Measurements from ENCODE around the gene CSMD2.

CSMD2 gene

GRCh38 chr1:33726274-33726804 lies 438.7 kb downstream of the CSMD2 start:
- DNase-seq: no peak

GRCh38 chr1:33725556-33726160 lies 439.4 kb downstream of the CSMD2 start:
- Histone ChIP-seq H3K56ac (ENCODE audit: low read length) (no peak overlapping the region), H2BK120ac (ENCODE audit: low read depth, low read length) (no peak overlapping the region), H3K23ac (ENCODE audit: low read length) (no peak overlapping the region), H4K5ac (ENCODE audit: low read length) (no peak overlapping the region), H2AK5ac (ENCODE audit: low read length) (no peak overlapping the region), H2BK5ac (ENCODE audit: low read length) (no peak overlapping the region), H2BK15ac (replicated peaks; ENCODE audit: low read depth) (no peak overlapping the region), H3K9ac (ENCODE audit: low read length) (no peak overlapping the region), H3K18ac (ENCODE audit: low read length) (no peak overlapping the region), H3K4me3 (ENCODE audit: low read length) (no peak overlapping the region), H3K4me1 (ENCODE audit: control insufficient read depth, low read depth, low read length) (no peaks in the 10 kb centered on the region), H3K27ac (ENCODE audit: low read depth, low read length) (no peak overlapping the region), H3K4me2 (ENCODE audit: low read length) (no peak overlapping the region), H3K79me1 (ENCODE audit: low read length) (no peaks in the 10 kb centered on the region), H4K8ac (ENCODE audit: low read depth, low read length) (no peak overlapping the region), H3K79me2 (ENCODE audit: control insufficient read depth, insufficient read depth, low read length) (no peaks in the 10 kb centered on the region), H3K36me3 (ENCODE audit: control insufficient read depth, insufficient read depth, low read length) (peaks cover 3% of the 10 kb centered on the region), H3K4ac (ENCODE audit: low read depth, low read length) (no peak overlapping the region), H3K27me3 (ENCODE audit: insufficient read depth, low read length, poor library complexity) (no peaks in the 10 kb centered on the region)
- DNase-seq: no peak
- no CpG with 5 or more reads among the region's 4 CpGs for WGBS (ENCODE audit: extremely low coverage, insufficient coverage, low lambda C conversion rate)

More at GRCh38 chr1:33726274-33726804, 438.7 kb downstream of the CSMD2 start:
- Histone ChIP-seq H3K9ac (ENCODE audit: low read length) (no peak overlapping the region), H3K4me1 (ENCODE audit: control insufficient read depth, low read depth, low read length) (no peaks in the 10 kb centered on the region), H3K79me2 (ENCODE audit: control insufficient read depth, insufficient read depth, low read length) (no peaks in the 10 kb centered on the region), H3K27ac (ENCODE audit: low read depth, low read length) (no peak overlapping the region), H4K5ac (ENCODE audit: low read length) (no peak overlapping the region), H2BK5ac (ENCODE audit: low read length) (no peak overlapping the region), H3K36me3 (ENCODE audit: control insufficient read depth, insufficient read depth, low read length) (peaks cover 3% of the 10 kb centered on the region), H3K27me3 (ENCODE audit: insufficient read depth, low read length, poor library complexity) (no peaks in the 10 kb centered on the region), H2BK120ac (ENCODE audit: low read depth, low read length) (no peak overlapping the region), H2BK15ac (replicated peaks; ENCODE audit: low read depth) (no peak overlapping the region), H2AK5ac (ENCODE audit: low read length) (no peak overlapping the region), H4K8ac (ENCODE audit: low read depth, low read length) (no peak overlapping the region), H3K79me1 (ENCODE audit: low read length) (no peaks in the 10 kb centered on the region), H3K4me2 (ENCODE audit: low read length) (no peak overlapping the region), H3K56ac (ENCODE audit: low read length) (no peak overlapping the region), H3K18ac (ENCODE audit: low read length) (no peak overlapping the region), H3K4ac (ENCODE audit: low read depth, low read length) (no peak overlapping the region), H3K4me3 (ENCODE audit: low read length) (no peak overlapping the region), H3K23ac (ENCODE audit: low read length) (no peak overlapping the region)
- WGBS (ENCODE audit: extremely low coverage, insufficient coverage, low lambda C conversion rate): no CpG with 5 or more reads among the region's 6 CpGs

DNA sequence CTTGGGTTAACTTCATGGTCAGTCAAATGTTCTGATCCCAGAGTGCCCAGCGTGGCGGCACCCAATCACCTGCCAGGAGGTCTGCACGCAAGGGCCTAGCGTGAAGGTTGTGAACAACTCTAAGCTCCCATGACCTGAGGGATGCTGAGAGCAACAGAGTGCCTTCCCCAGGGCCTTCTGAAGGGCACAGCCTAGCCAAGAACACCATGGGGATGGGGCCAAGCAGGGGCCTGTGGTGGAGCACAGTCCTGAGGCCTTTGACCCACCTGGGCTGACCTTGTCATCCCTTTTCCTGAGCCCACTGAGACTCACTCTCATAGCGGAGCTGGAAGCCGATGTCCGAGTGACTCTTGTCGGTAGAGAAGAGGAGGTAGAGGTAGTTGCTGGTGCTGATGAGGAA lies 440.0 kb downstream of the CSMD2 start:
- Histone ChIP-seq H3K79me1 (ENCODE audit: low read length) (no peaks in the 10 kb centered on the region), H3K23ac (ENCODE audit: low read length) (no peak overlapping the region), H4K5ac (ENCODE audit: low read length) (no peak overlapping the region), H4K8ac (ENCODE audit: low read depth, low read length) (no peak overlapping the region), H3K4me2 (ENCODE audit: low read length) (no peak overlapping the region), H3K56ac (ENCODE audit: low read length) (no peak overlapping the region), H3K4ac (ENCODE audit: low read depth, low read length) (no peak overlapping the region), H3K36me3 (ENCODE audit: control insufficient read depth, insufficient read depth, low read length) (peaks cover 3% of the 10 kb centered on the region), H3K4me1 (ENCODE audit: control insufficient read depth, low read depth, low read length) (no peaks in the 10 kb centered on the region), H2BK5ac (ENCODE audit: low read length) (no peak overlapping the region), H3K27me3 (ENCODE audit: insufficient read depth, low read length, poor library complexity) (no peaks in the 10 kb centered on the region), H2AK5ac (ENCODE audit: low read length) (no peak overlapping the region), H3K27ac (ENCODE audit: low read depth, low read length) (no peak overlapping the region), H3K18ac (ENCODE audit: low read length) (no peak overlapping the region), H2BK15ac (replicated peaks; ENCODE audit: low read depth) (no peak overlapping the region), H3K4me3 (ENCODE audit: low read length) (no peak overlapping the region), H3K9ac (ENCODE audit: low read length) (no peak overlapping the region), H2BK120ac (ENCODE audit: low read depth, low read length) (no peak overlapping the region), H3K79me2 (ENCODE audit: control insufficient read depth, insufficient read depth, low read length) (no peaks in the 10 kb centered on the region)
- no CpG with 5 or more reads among the region's 8 CpGs for WGBS (ENCODE audit: extremely low coverage, insufficient coverage, low lambda C conversion rate)
- no peak for DNase-seq

DNA sequence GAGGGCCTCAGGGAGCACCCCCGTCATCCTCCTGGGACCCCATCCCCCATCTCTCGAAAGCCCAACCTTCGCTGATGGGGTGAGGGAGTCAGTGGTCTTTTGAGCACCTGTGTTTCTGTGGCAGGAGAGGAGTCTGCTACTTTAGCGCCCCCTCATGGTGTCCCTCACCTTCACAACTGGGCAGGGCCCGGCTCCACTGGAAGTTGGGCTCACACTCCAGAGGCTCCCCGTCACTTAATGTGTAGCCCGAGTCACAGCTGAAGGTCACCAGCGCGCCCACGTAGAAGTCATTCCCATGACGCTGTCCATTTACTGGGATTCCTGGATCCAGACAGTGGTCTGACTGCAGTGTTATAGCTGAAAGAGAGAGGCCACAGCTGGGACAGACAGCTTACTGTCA lies 440.7 kb downstream of the CSMD2 start:
- H3K79me2 ChIP-seq (ENCODE audit: control insufficient read depth, insufficient read depth, low read length): no peaks in the 10 kb centered on the region
- H4K8ac ChIP-seq (ENCODE audit: low read depth, low read length): no peak overlapping the region
- no peak overlapping the region for H2BK15ac ChIP-seq (replicated peaks; ENCODE audit: low read depth)
- no peak overlapping the region for H2BK120ac ChIP-seq (ENCODE audit: low read depth, low read length)
- no CpG with 5 or more reads among the region's 11 CpGs for WGBS (ENCODE audit: extremely low coverage, insufficient coverage, low lambda C conversion rate)
- H3K36me3 ChIP-seq (ENCODE audit: control insufficient read depth, insufficient read depth, low read length): peaks cover 3% of the 10 kb centered on the region
- H3K4me3 ChIP-seq (ENCODE audit: low read length): no peak overlapping the region
- DNase-seq: no peak
- no peaks in the 10 kb centered on the region for H3K79me1 ChIP-seq (ENCODE audit: low read length)
- H3K18ac ChIP-seq (ENCODE audit: low read length): no peak overlapping the region
- no peak overlapping the region for H3K56ac ChIP-seq (ENCODE audit: low read length)
- H3K9ac ChIP-seq (ENCODE audit: low read length): no peak overlapping the region
- H3K4ac ChIP-seq (ENCODE audit: low read depth, low read length): no peak overlapping the region
- H3K27me3 ChIP-seq (ENCODE audit: insufficient read depth, low read length, poor library complexity): no peaks in the 10 kb centered on the region
- no peaks in the 10 kb centered on the region for H3K4me1 ChIP-seq (ENCODE audit: control insufficient read depth, low read depth, low read length)
- no peak overlapping the region for H3K4me2 ChIP-seq (ENCODE audit: low read length)
- H4K5ac ChIP-seq (ENCODE audit: low read length): no peak overlapping the region
- H3K27ac ChIP-seq (ENCODE audit: low read depth, low read length): no peak overlapping the region
- no peak overlapping the region for H2BK5ac ChIP-seq (ENCODE audit: low read length)
- H2AK5ac ChIP-seq (ENCODE audit: low read length): no peak overlapping the region
- H3K23ac ChIP-seq (ENCODE audit: low read length): no peak overlapping the region

- H3K56ac ChIP-seq (ENCODE audit: low read length): no peak overlapping the region
- H3K4me2 ChIP-seq (ENCODE audit: low read length): no peak overlapping the region
- H2BK5ac ChIP-seq (ENCODE audit: low read length): no peak overlapping the region
- H3K79me2 ChIP-seq (ENCODE audit: control insufficient read depth, insufficient read depth, low read length): no peaks in the 10 kb centered on the region
- H3K9ac ChIP-seq (ENCODE audit: low read length): no peak overlapping the region
- H3K23ac ChIP-seq (ENCODE audit: low read length): no peak overlapping the region
- no peaks in the 10 kb centered on the region for H3K27me3 ChIP-seq (ENCODE audit: insufficient read depth, low read length, poor library complexity)
- no peaks in the 10 kb centered on the region for H3K4me1 ChIP-seq (ENCODE audit: control insufficient read depth, low read depth, low read length)
- H3K4me3 ChIP-seq (ENCODE audit: low read length): no peak overlapping the region
- no peak overlapping the region for H2BK15ac ChIP-seq (replicated peaks; ENCODE audit: low read depth)
- no peak overlapping the region for H3K18ac ChIP-seq (ENCODE audit: low read length)
- no peak overlapping the region for H4K5ac ChIP-seq (ENCODE audit: low read length)
- H2AK5ac ChIP-seq (ENCODE audit: low read length): no peak overlapping the region
- H2BK120ac ChIP-seq (ENCODE audit: low read depth, low read length): no peak overlapping the region
- no peak overlapping the region for H3K4ac ChIP-seq (ENCODE audit: low read depth, low read length)
- H3K79me1 ChIP-seq (ENCODE audit: low read length): no peaks in the 10 kb centered on the region
- no peak overlapping the region for H4K8ac ChIP-seq (ENCODE audit: low read depth, low read length)
- H3K36me3 ChIP-seq (ENCODE audit: control insufficient read depth, insufficient read depth, low read length): peaks cover 3% of the 10 kb centered on the region
- no CpG with 5 or more reads among the region's 4 CpGs for WGBS (ENCODE audit: extremely low coverage, insufficient coverage, low lambda C conversion rate)
- no peak overlapping the region for H3K27ac ChIP-seq (ENCODE audit: low read depth, low read length)
- no peak for DNase-seq
Observed at GRCh38 chr1:33723251-33723650, 441.8 kb downstream of the CSMD2 start.

GRCh38 chr1:33721301-33721815 lies 443.7 kb downstream of the CSMD2 start:
- Histone ChIP-seq H3K36me3 (ENCODE audit: control insufficient read depth, insufficient read depth, low read length) (peaks cover 3% of the 10 kb centered on the region), H4K5ac (ENCODE audit: low read length) (no peak overlapping the region), H3K27ac (ENCODE audit: low read depth, low read length) (no peak overlapping the region), H2BK120ac (ENCODE audit: low read depth, low read length) (no peak overlapping the region), H3K9ac (ENCODE audit: low read length) (no peak overlapping the region), H3K56ac (ENCODE audit: low read length) (no peak overlapping the region), H3K79me2 (ENCODE audit: control insufficient read depth, insufficient read depth, low read length) (no peaks in the 10 kb centered on the region), H3K4ac (ENCODE audit: low read depth, low read length) (no peak overlapping the region), H2AK5ac (ENCODE audit: low read length) (no peak overlapping the region), H3K4me3 (ENCODE audit: low read length) (no peak overlapping the region), H3K4me2 (ENCODE audit: low read length) (no peak overlapping the region), H2BK15ac (replicated peaks; ENCODE audit: low read depth) (no peak overlapping the region), H2BK5ac (ENCODE audit: low read length) (no peak overlapping the region), H3K4me1 (ENCODE audit: control insufficient read depth, low read depth, low read length) (no peaks in the 10 kb centered on the region), H3K18ac (ENCODE audit: low read length) (no peak overlapping the region), H3K23ac (ENCODE audit: low read length) (no peak overlapping the region), H3K27me3 (ENCODE audit: insufficient read depth, low read length, poor library complexity) (no peaks in the 10 kb centered on the region), H4K8ac (ENCODE audit: low read depth, low read length) (no peak overlapping the region), H3K79me1 (ENCODE audit: low read length) (no peaks in the 10 kb centered on the region)
- no peak for DNase-seq
- no CpG with 5 or more reads among the region's 2 CpGs for WGBS (ENCODE audit: extremely low coverage, insufficient coverage, low lambda C conversion rate)

Measured in mesendoderm (in vitro differentiated cells).